HepG2 (cell line): ENCODE results near the gene CAPN7. TPM values are rescaled to one million over a fixed set of nuclear protein-coding genes. Genes with fewer than 3 reads are reported as not detected.

Source experiments
- CC2D1A ChIP-seq: sonication (generic); formaldehyde crosslinking; IDR thresholded peaks from 2 replicates; pipeline ENCODE4 v1.8.1; 2023; ENCODE audit warnings: mild to moderate bottlenecking, missing genetic modification reagents
- CREB3 ChIP-seq: sonication (generic); formaldehyde crosslinking; IDR thresholded peaks from 2 replicates; pipeline ENCODE4 v1.5.0; 2020; ENCODE audit warnings: missing genetic modification reagents
- IRX3 ChIP-seq: sonication (generic); formaldehyde crosslinking; IDR thresholded peaks from 2 replicates; pipeline ENCODE4 v1.8.1; 2023; ENCODE audit warnings: mild to moderate bottlenecking, low read depth, missing genetic modification reagents, borderline replicate concordance
- KDM1A ChIP-seq: IDR thresholded peaks from 2 replicates; pipeline ENCODE4 v1.6.1; 2016; ENCODE audit warnings: missing compliant biosample characterization
- KMT2A ChIP-seq: sonication (generic); formaldehyde crosslinking; IDR thresholded peaks from 2 replicates; pipeline ENCODE4 v1.4.0; 2020; ENCODE audit warnings: missing genetic modification reagents
- REXO4 ChIP-seq: sonication (generic); formaldehyde crosslinking; IDR thresholded peaks from 2 replicates; pipeline ENCODE4 v1.8.0; 2022; ENCODE audit warnings: missing genetic modification reagents, mild to moderate bottlenecking, borderline replicate concordance
- RFXAP ChIP-seq: sonication (generic); formaldehyde crosslinking; IDR thresholded peaks from 2 replicates; pipeline ENCODE4 v1.4.0; 2020; ENCODE audit warnings: missing genetic modification reagents, borderline replicate concordance
- SOX5 ChIP-seq: IDR thresholded peaks from 2 replicates; pipeline ENCODE4 v1.6.1; 2016; ENCODE audit warnings: borderline replicate concordance
- SRSF1 ChIP-seq: fragments of 200-400 bp; formaldehyde crosslinking; optimal IDR thresholded peaks from 2 replicates; pipeline ENCODE3; 2017; ENCODE audit warnings: mild to moderate bottlenecking, low read depth, low read length, moderate library complexity
- TCF12 ChIP-seq, 2 experiments: fragments of 450-650 bp in 1 of 2; sonication (generic) in 1 of 2; formaldehyde crosslinking in 1 of 2; IDR thresholded peaks; 2 replicates each; pipeline versions ENCODE4 v1.6.1 to v1.8.0; 2017 to 2022; ENCODE audit warnings: antibody characterized with exemption in 1 of 2, mild to moderate bottlenecking in 1 of 2, missing genetic modification reagents in 1 of 2, moderate library complexity in 1 of 2
- ZNF335 ChIP-seq: sonication (generic); formaldehyde crosslinking; IDR thresholded peaks from 2 replicates; pipeline ENCODE4 v1.4.0; 2020; ENCODE audit warnings: missing genetic modification reagents
- ZNF563 ChIP-seq: sonication (generic); formaldehyde crosslinking; IDR thresholded peaks from 2 replicates; pipeline ENCODE4 v1.8.0; 2022; ENCODE audit warnings: mild to moderate bottlenecking, moderate library complexity, missing genetic modification reagents
- ZNF644 ChIP-seq: IDR thresholded peaks from 2 replicates; pipeline ENCODE4 v1.6.1; 2016; ENCODE audit warnings: low read depth
- ZNF790 ChIP-seq: sonication (generic); formaldehyde crosslinking; IDR thresholded peaks from 2 replicates; pipeline ENCODE4 v1.8.0; 2022; ENCODE audit warnings: missing genetic modification reagents, mild to moderate bottlenecking, borderline replicate concordance
- ZNF879 ChIP-seq: sonication (generic); formaldehyde crosslinking; IDR thresholded peaks from 2 replicates; pipeline ENCODE4 v1.8.1; 2023; ENCODE audit warnings: missing genetic modification reagents
- polyA plus RNA-seq, 8 experiments: library from polyadenylated mRNA; depleted of rRNA in 3 of 8; stranded (reverse) in 7 of 8; unstranded in 1 of 8; fragments of >200 nt; fragmentation: Illumina TruSeq in 4 of 8; extraction: Trizol in 4 of 8; gene quantifications; 2 replicates each; pipeline versions ENCODE4 v1.2.1 to v1.2.3, GENCODE V29; 2011 to 2016; ENCODE audit warnings: low read depth in 4 of 8, missing spikeins in 1 of 8, mixed read lengths in 1 of 8; ENCODE audit not compliant: insufficient read depth in 1 of 8
- total RNA-seq, 5 experiments: library from RNA; depleted of rRNA; stranded (reverse); fragments of >200 nt; fragmentation: Illumina TruSeq; extraction: Trizol; gene quantifications; 2 replicates each; pipeline ENCODE4 v1.2.3, GENCODE V29; 2016; ENCODE audit warnings: low read depth in 1 of 5
- TF ChIP-seq, protein P1 (sequence below): sonication (generic); formaldehyde crosslinking; IDR thresholded peaks from 2 replicates; pipeline ENCODE4 v1.4.0; 2020; ENCODE audit warnings: mild to moderate bottlenecking, missing genetic modification reagents, borderline replicate concordance
- TF ChIP-seq, protein P2 (sequence below): sonication (generic); formaldehyde crosslinking; IDR thresholded peaks from 2 replicates; pipeline ENCODE4 v1.4.0; 2020; ENCODE audit warnings: mild to moderate bottlenecking, low read depth, missing genetic modification reagents
- TF ChIP-seq, protein P3 (sequence below): sonication (generic); formaldehyde crosslinking; IDR thresholded peaks from 2 replicates; pipeline ENCODE4 v1.5.0; 2020; ENCODE audit warnings: missing genetic modification reagents
- TF ChIP-seq, protein P4 (sequence below): sonication (generic); IDR thresholded peaks from 2 replicates; pipeline ENCODE4 v1.6.1; 2016; ENCODE audit warnings: low read depth, borderline replicate concordance

CAPN7 gene
- total and polyA plus RNA-seq, 2 of the 13 experiments (the other 11 are each of a cell fraction or from before 2014, with no cell fraction given): 16.7 to 36.8 TPM

GRCh38 chr3:15205934-15206661 is at the start of gene CAPN7 (continued):
- TF ChIP-seq, protein P1, sequence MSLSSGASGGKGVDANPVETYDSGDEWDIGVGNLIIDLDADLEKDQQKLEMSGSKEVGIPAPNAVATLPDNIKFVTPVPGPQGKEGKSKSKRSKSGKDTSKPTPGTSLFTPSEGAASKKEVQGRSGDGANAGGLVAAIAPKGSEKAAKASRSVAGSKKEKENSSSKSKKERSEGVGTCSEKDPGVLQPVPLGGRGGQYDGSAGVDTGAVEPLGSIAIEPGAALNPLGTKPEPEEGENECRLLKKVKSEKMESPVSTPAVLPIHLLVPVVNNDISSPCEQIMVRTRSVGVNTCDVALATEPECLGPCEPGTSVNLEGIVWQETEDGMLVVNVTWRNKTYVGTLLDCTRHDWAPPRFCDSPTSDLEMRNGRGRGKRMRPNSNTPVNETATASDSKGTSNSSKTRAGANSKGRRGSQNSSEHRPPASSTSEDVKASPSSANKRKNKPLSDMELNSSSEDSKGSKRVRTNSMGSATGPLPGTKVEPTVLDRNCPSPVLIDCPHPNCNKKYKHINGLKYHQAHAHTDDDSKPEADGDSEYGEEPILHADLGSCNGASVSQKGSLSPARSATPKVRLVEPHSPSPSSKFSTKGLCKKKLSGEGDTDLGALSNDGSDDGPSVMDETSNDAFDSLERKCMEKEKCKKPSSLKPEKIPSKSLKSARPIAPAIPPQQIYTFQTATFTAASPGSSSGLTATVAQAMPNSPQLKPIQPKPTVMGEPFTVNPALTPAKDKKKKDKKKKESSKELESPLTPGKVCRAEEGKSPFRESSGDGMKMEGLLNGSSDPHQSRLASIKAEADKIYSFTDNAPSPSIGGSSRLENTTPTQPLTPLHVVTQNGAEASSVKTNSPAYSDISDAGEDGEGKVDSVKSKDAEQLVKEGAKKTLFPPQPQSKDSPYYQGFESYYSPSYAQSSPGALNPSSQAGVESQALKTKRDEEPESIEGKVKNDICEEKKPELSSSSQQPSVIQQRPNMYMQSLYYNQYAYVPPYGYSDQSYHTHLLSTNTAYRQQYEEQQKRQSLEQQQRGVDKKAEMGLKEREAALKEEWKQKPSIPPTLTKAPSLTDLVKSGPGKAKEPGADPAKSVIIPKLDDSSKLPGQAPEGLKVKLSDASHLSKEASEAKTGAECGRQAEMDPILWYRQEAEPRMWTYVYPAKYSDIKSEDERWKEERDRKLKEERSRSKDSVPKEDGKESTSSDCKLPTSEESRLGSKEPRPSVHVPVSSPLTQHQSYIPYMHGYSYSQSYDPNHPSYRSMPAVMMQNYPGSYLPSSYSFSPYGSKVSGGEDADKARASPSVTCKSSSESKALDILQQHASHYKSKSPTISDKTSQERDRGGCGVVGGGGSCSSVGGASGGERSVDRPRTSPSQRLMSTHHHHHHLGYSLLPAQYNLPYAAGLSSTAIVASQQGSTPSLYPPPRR (CRISPR knock-in tag): peak; percentile 67; the same call in 1 of the 2 replicates
- TF ChIP-seq TCF12 (IDR thresholded peaks at IDR 0.05): no peak
- TF ChIP-seq TCF12 (CRISPR knock-in tag; IDR thresholded peaks at IDR 0.05): peak; percentile 78
- peak; percentile 85 for TF ChIP-seq KMT2A (CRISPR knock-in tag)
- TF ChIP-seq KDM1A (CRISPR knock-in tag): peak; percentile 58; the same call in 1 of the 2 replicates
- TF ChIP-seq SRSF1: no peak
- TF ChIP-seq CREB3 (CRISPR knock-in tag): peak; percentile 29; the same call in 1 of the 2 replicates
- TF ChIP-seq RFXAP: peak; percentile 61; the same call in 1 of the 2 replicates
- peak; percentile 64; the same call in 1 of the 2 replicates for TF ChIP-seq IRX3 (CRISPR knock-in tag)
- TF ChIP-seq, protein P2, sequence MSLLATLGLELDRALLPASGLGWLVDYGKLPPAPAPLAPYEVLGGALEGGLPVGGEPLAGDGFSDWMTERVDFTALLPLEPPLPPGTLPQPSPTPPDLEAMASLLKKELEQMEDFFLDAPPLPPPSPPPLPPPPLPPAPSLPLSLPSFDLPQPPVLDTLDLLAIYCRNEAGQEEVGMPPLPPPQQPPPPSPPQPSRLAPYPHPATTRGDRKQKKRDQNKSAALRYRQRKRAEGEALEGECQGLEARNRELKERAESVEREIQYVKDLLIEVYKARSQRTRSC (CRISPR knock-in tag): no peak
- TF ChIP-seq, protein P3, sequence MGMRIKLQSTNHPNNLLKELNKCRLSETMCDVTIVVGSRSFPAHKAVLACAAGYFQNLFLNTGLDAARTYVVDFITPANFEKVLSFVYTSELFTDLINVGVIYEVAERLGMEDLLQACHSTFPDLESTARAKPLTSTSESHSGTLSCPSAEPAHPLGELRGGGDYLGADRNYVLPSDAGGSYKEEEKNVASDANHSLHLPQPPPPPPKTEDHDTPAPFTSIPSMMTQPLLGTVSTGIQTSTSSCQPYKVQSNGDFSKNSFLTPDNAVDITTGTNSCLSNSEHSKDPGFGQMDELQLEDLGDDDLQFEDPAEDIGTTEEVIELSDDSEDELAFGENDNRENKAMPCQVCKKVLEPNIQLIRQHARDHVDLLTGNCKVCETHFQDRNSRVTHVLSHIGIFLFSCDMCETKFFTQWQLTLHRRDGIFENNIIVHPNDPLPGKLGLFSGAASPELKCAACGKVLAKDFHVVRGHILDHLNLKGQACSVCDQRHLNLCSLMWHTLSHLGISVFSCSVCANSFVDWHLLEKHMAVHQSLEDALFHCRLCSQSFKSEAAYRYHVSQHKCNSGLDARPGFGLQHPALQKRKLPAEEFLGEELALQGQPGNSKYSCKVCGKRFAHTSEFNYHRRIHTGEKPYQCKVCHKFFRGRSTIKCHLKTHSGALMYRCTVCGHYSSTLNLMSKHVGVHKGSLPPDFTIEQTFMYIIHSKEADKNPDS: 0 out of 2 replicates have a peak, but pooled peaks have one; percentile 5
- 0 out of 2 replicates have a peak, but pooled peaks have one; percentile 15 for TF ChIP-seq ZNF644 (CRISPR knock-in tag)
- TF ChIP-seq SOX5: peak; percentile 51; the same call in 1 of the 2 replicates
- TF ChIP-seq ZNF879 (CRISPR knock-in tag): no peak
- peak; percentile 15; the same call in 1 of the 2 replicates for TF ChIP-seq ZNF790
- 0 out of 2 replicates have a peak, but pooled peaks have one; percentile 73 for TF ChIP-seq CC2D1A (CRISPR knock-in tag)
- TF ChIP-seq ZNF335 (CRISPR knock-in tag): peak; percentile 71; the same call in 1 of the 2 replicates
- TF ChIP-seq, protein P4, sequence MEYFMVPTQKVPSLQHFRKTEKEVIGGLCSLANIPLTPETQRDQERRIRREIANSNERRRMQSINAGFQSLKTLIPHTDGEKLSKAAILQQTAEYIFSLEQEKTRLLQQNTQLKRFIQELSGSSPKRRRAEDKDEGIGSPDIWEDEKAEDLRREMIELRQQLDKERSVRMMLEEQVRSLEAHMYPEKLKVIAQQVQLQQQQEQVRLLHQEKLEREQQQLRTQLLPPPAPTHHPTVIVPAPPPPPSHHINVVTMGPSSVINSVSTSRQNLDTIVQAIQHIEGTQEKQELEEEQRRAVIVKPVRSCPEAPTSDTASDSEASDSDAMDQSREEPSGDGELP: peak; percentile 79; the same call in 1 of the 2 replicates
- TF ChIP-seq REXO4 (CRISPR knock-in tag): no peak
- peak; percentile 92 for TF ChIP-seq ZNF563 (CRISPR knock-in tag)
